ENCODE results near the gene NCCRP1.

The NCCRP1 gene

DNA sequence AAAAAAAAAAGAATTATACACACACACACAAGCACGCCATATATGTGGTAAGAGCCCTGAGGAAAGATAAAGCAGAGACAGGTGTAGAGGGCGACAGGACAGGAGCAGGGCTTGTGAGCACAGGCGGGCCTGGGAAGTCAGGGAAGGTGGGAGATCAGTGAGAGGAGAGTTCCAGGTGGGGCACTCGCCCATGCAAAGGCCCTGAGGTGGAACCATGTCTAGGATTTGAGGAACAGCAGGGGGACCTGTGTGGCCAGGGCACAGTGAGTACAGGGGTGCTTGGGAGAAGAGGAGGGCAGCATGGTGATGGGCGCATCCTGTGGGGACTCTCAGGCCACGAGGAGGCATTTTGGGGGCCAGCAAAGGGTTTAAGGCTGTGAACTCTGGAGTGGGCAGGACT, 32.5 kb upstream of the NCCRP1 start:
- in situ Hi-C loops (cut with HindIII; ENCODE audit: low sequenced_read_pairs) = no loop called here
- no peak for DNase-seq (ENCODE audit: low read depth, low spot score)
- H3K4me3 ChIP-seq (ENCODE audit: low read depth, low read length) = no peak overlapping the region
- TF ChIP-seq CTCF (IDR thresholded peaks at IDR 0.05; ENCODE audit: low read depth, low read length) = no peak

- TF ChIP-seq CTCF (IDR thresholded peaks at IDR 0.05; ENCODE audit: low read depth, low read length) = no peak
- DNase-seq (ENCODE audit: low read depth, low spot score) = no peak
- H3K4me3 ChIP-seq (ENCODE audit: low read depth, low read length) = no peak overlapping the region
- in situ Hi-C loops (cut with HindIII; ENCODE audit: low sequenced_read_pairs) = no loop called here
These were observed 30.9 kb upstream of the NCCRP1 start for GRCh38 chr19:39165857-39166256.

- no peak for DNase-seq (ENCODE audit: low read depth, low spot score)
- no peak for TF ChIP-seq CTCF (IDR thresholded peaks at IDR 0.05; ENCODE audit: low read depth, low read length)
- H3K4me3 ChIP-seq (ENCODE audit: low read depth, low read length) = no peak overlapping the region
- in situ Hi-C loops (cut with HindIII; ENCODE audit: low sequenced_read_pairs) = no loop called here
These were observed 30.0 kb upstream of the NCCRP1 start for GRCh38 chr19:39166571-39167391.

DNA sequence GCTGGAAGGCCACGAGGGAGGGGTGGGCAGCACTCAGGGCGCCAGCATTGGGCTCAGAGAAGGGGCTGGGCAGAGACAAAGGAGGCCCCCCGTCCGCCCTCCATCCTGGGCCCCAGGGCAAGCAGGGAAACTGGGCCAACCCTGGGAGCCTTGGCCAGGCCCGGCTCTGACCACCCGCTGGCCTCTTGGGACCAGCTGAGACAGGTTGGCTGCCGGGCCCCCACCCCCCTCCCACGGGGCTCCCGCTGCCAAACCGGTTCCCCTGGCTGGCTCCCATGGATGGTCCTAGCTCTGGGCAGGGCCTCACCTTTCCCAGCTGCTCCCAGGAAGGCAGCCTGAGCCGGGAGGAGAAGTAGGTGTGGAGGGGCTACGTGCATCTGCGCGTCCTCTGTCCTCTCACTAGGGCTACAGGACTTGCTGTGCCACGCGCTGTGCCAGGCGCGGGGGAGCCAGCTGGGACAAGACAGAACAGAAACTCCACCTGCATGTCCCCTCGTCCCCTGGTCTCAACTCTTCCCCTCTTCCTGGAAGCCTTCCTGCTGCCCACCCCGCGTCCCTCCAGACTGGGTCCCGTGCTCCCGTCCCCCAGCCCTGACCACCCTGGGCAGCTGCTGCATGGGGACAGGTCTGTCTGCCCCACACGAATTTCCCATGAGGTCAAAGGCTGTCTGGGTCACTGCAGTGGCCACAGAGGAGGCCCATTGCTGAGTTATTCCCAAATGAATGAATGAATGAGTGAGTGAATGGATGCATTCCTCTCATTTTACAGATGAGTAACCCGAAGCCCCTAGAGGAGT, 29.1 kb upstream of the NCCRP1 start:
- no peak overlapping the region for H3K4me3 ChIP-seq (ENCODE audit: low read depth, low read length)
- in situ Hi-C loops (cut with HindIII; ENCODE audit: low sequenced_read_pairs) = no loop called here
- TF ChIP-seq CTCF (IDR thresholded peaks at IDR 0.05; ENCODE audit: low read depth, low read length) = no peak
- DNase-seq (ENCODE audit: low read depth, low spot score) = no peak

GRCh38 chr19:39168258-39169142, 28.3 kb upstream of the NCCRP1 start:
- no peak for DNase-seq (ENCODE audit: low read depth, low spot score)
- in situ Hi-C loops (cut with HindIII; ENCODE audit: low sequenced_read_pairs) = no loop called here
- no peak overlapping the region for H3K4me3 ChIP-seq (ENCODE audit: low read depth, low read length)
- no peak for TF ChIP-seq CTCF (IDR thresholded peaks at IDR 0.05; ENCODE audit: low read depth, low read length)

DNA sequence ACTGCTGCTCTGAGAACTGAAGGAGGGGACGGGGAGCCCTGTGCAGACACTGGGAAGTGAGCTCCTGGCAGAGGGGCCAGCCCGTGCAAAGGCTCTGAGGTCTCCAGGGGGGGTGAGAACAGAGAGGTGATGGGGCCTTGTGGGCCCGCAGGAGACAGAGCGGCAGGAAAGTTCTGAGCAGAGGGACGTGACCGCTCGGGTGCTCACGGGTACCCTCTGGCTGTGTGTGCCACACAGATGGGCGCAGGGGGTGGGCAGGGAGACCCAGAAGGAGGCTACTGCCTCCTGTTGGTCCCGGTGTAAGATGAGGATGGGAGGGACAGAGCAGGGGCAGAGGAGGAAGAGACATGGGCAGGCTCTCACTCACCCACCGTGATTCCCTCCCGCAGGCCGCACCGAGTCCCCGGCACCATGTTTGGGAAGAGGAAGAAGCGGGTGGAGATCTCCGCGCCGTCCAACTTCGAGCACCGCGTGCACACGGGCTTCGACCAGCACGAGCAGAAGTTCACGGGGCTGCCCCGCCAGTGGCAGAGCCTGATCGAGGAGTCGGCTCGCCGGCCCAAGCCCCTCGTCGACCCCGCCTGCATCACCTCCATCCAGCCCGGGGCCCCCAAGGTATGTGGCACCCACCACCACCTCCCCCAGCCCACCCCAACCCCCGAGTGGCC, 27.5 kb upstream of the NCCRP1 start:
- in situ Hi-C loops (cut with HindIII; ENCODE audit: low sequenced_read_pairs) = no loop called here
- H3K4me3 ChIP-seq (ENCODE audit: low read depth, low read length) = no peak overlapping the region
- TF ChIP-seq CTCF (IDR thresholded peaks at IDR 0.05; ENCODE audit: low read depth, low read length) = no peak

More for the DNA sequence above, 27.5 kb upstream of the NCCRP1 start:
- no peak for DNase-seq (ENCODE audit: low read depth, low spot score)

Data from astrocyte of the spinal cord (primary cell).